OCI-LY3 (cell line): ENCODE data around the gene RIPK4.

ENCODE experiments used
- CTCF ChIP-seq: fragments of 200-600, 300-600 bp; sonication (generic); IDR thresholded peaks from 2 replicates; pipeline ENCODE4 v1.5.1; 2014; ENCODE audit warnings: antibody characterized with exemption, low read length, low read depth
- EZH2phosphoT487 ChIP-seq: fragments of 200-600 bp; shearing (Covaris generic); IDR thresholded peaks from 2 replicates; pipeline ENCODE4 v1.6.1; 2018; ENCODE audit warnings: antibody characterized with exemption, mixed run types, low read depth

GRCh38 chr21:41768437-41769042, 1.7 kb upstream of the RIPK4 start:
- TF ChIP-seq CTCF = no peak
- no peak for TF ChIP-seq EZH2phosphoT487
